HCT116 (cell line): ENCODE measurements around the gene ZNF143. TPM values are rescaled to one million over a fixed set of nuclear protein-coding genes. Genes with fewer than 3 reads are reported as not detected.

ENCODE experiments used
- ATAC-seq: fragments of 200-7000 bp; cut with Tn5 transposase; 2 replicates; pipeline ENCODE4 v1.9.1; 2020; ENCODE audit warnings: mild to moderate bottlenecking, moderate library complexity
- BruUV-seq: library from RNA; stranded (reverse); fragments of 400-500 nt; replicated peaks from 2 replicates; lab custom pipeline; 2021; lab: Mats Ljungman, UMichigan
- CTCF ChIA-PET: fragments of 300-600 bp; sonication (Branson Sonifier 250); formaldehyde crosslinking; loops from one replicate; lab custom pipeline; 2021; ENCODE audit warnings: antibody characterized with exemption; lab: Charles Lee
- POLR2A ChIA-PET: fragments of 300-600, 350-600 bp; sonication (Branson Sonifier 250); formaldehyde crosslinking; loops from one replicate; lab custom pipeline; 2021; ENCODE audit warnings: antibody characterized with exemption; lab: Charles Lee
- RAD21 ChIA-PET, 2 experiments: fragments of 300-600 bp; sonication (Branson Sonifier 250); formaldehyde crosslinking; loops; one replicate each; lab custom pipeline; 2023; ENCODE audit warnings: low total read pairs in 2 of 2; ENCODE audit not compliant: uncharacterized antibody in 2 of 2, unreplicated experiment in 2 of 2, low non-redundant PET in 1 of 2; lab: Charles Lee
- DNase-seq: peaks from one replicate; pipeline ENCODE4 v3.0.0-alpha.2; 2010; ENCODE audit warnings: low read depth, low spot score
- H2AFZ ChIP-seq: fragments of 200-600 bp; shearing (Covaris generic), sonication (generic); 2 replicates; pipeline ENCODE4 v1.6.1; 2017; ENCODE audit warnings: low read depth, mixed run types, mixed read lengths, antibody characterized with exemption, low read length; ENCODE audit not compliant: poor library complexity, severe bottlenecking
- H3K27ac ChIP-seq: 2 replicates; pipeline ENCODE4 v1.5.1; 2012; ENCODE audit warnings: low read depth, low read length
- H3K27me3 ChIP-seq: fragments of 200-600 bp; sonication (generic); 2 replicates; pipeline ENCODE4 v1.6.1; 2016; ENCODE audit warnings: mixed run types, low read length, mixed read lengths; ENCODE audit not compliant: insufficient read depth
- H3K36me3 ChIP-seq, 2 experiments: fragments of 200-500 bp in 1 of 2; fragments of 200-600 bp in 1 of 2; sonication (Bioruptor generic) in 1 of 2; sonication (generic) in 1 of 2; 2 replicates each; pipeline versions ENCODE4 v1.5.1 to v1.6.1; 2014 to 2016; ENCODE audit warnings: low read length in 2 of 2, inconsistent platforms in 1 of 2, mixed read lengths in 1 of 2, mixed run types in 1 of 2; ENCODE audit not compliant: insufficient read depth in 2 of 2, control insufficient read depth in 1 of 2
- H3K4me1 ChIP-seq, 2 experiments: fragments of 200-600 bp in 1 of 2; sonication (generic) in 1 of 2; 2 replicates each; pipeline versions ENCODE4 v1.5.1 to v1.6.1; 2012 to 2017; ENCODE audit warnings: low read length in 2 of 2, inconsistent platforms in 1 of 2, mild to moderate bottlenecking in 1 of 2, mixed read lengths in 1 of 2, mixed run types in 1 of 2, moderate library complexity in 1 of 2; ENCODE audit not compliant: insufficient read depth in 2 of 2, control insufficient read depth in 1 of 2
- H3K4me2 ChIP-seq: fragments of 200-600 bp; sonication (generic); 2 replicates; pipeline ENCODE4 v1.6.1; 2017; ENCODE audit warnings: mixed run types, low read length, mixed read lengths
- H3K4me3 ChIP-seq, 2 experiments: fragments of 200-600 bp in 1 of 2; sonication (generic) in 1 of 2; replicated peaks in 1 of 2; 2 replicates each; pipeline ENCODE4 v1.5.1; 2011 to 2016; ENCODE audit warnings: low read length in 2 of 2, control low read depth in 1 of 2, low read depth in 1 of 2, mild to moderate bottlenecking in 1 of 2, mixed read lengths in 1 of 2, mixed run types in 1 of 2
- H3K79me2 ChIP-seq: fragments of 200-600 bp; sonication (generic); 2 replicates; pipeline ENCODE4 v1.6.1; 2017; ENCODE audit warnings: mild to moderate bottlenecking, mixed run types, low read length, moderate library complexity, mixed read lengths; ENCODE audit not compliant: insufficient read depth
- H3K9ac ChIP-seq: fragments of 200-600 bp; sonication (generic); 2 replicates; pipeline ENCODE4 v1.6.1; 2016; ENCODE audit warnings: low read length, mixed read lengths
- H3K9me2 ChIP-seq: fragments of 200-600 bp; sonication (generic), shearing (Covaris generic); 2 replicates; pipeline ENCODE4 v1.6.1; 2017; ENCODE audit warnings: mixed run types, mild to moderate bottlenecking, moderate library complexity; ENCODE audit not compliant: insufficient read depth
- H3K9me3 ChIP-seq, 2 experiments: fragments of 200-500 bp in 1 of 2; fragments of 200-600 bp in 1 of 2; sonication (Bioruptor generic) in 1 of 2; sonication (generic) in 1 of 2; 2 replicates each; pipeline ENCODE4 v1.6.1; 2014 to 2017; ENCODE audit warnings: low read length in 2 of 2, mixed read lengths in 2 of 2, inconsistent platforms in 1 of 2, low read depth in 1 of 2, mild to moderate bottlenecking in 1 of 2, mixed run types in 1 of 2, moderate library complexity in 1 of 2; ENCODE audit not compliant: control insufficient read depth in 1 of 2, insufficient read depth in 1 of 2
- H4K20me1 ChIP-seq: fragments of 200-600 bp; sonication (generic), shearing (Covaris generic); 2 replicates; pipeline ENCODE4 v1.6.1; 2017; ENCODE audit warnings: mixed run types, mild to moderate bottlenecking, moderate library complexity; ENCODE audit not compliant: insufficient read depth
- CTCF ChIP-seq, 3 experiments: fragments of 200-600 bp in 1 of 3; sonication (generic) in 1 of 3; IDR thresholded peaks in 2 of 3; conservative IDR thresholded peaks in 1 of 3; 2 replicates each; pipeline ENCODE4 v1.5.1; 2012 to 2017; ENCODE audit warnings: low read depth in 2 of 3, low read length in 2 of 3, antibody characterized with exemption in 1 of 3, borderline replicate concordance in 1 of 3, control low read depth in 1 of 3, mild to moderate bottlenecking in 1 of 3, mixed read lengths in 1 of 3, mixed run types in 1 of 3, moderate library complexity in 1 of 3; ENCODE audit not compliant: insufficient read depth in 1 of 3
- FOSL1 ChIP-seq: IDR thresholded peaks from 2 replicates; pipeline ENCODE4 v1.6.1; 2012; ENCODE audit warnings: low read depth
- JUND ChIP-seq: IDR thresholded peaks from 2 replicates; pipeline ENCODE4 v1.6.1; 2012
- RAD21 ChIP-seq: IDR thresholded peaks from 2 replicates; pipeline ENCODE4 v1.6.1; 2012; ENCODE audit warnings: low read depth, mild to moderate bottlenecking
- SP1 ChIP-seq: IDR thresholded peaks from 2 replicates; pipeline ENCODE4 v1.6.1; 2012; ENCODE audit warnings: low read depth
- TCF7L2 ChIP-seq: IDR thresholded peaks from 2 replicates; pipeline ENCODE4 v1.7.0; 2011; ENCODE audit warnings: borderline replicate concordance, inconsistent platforms; ENCODE audit not compliant: insufficient read depth, insufficient read length; ENCODE audit errors: extremely low read depth
- ZFX ChIP-seq: fragments of 450-650 bp; IDR thresholded peaks from 2 replicates; pipeline ENCODE4 v1.6.1; 2017
- ZNF274 ChIP-seq: fragments of 200-500 bp; sonication (Bioruptor generic); IDR thresholded peaks from 2 replicates; pipeline ENCODE4 v1.6.1; 2014; ENCODE audit warnings: mild to moderate bottlenecking, low read depth, low read length, inconsistent platforms
- intact Hi-C: fragments of 100-400 bp; cut with micrococcal nuclease; formaldehyde crosslinking; loops from 2 replicates; pipeline ENCODE4 v1.10.0; 2022
- total RNA-seq: library from RNA; stranded (reverse); gene quantifications from one replicate; pipeline ENCODE4 v1.2.1, GENCODE V29; 2021; ENCODE audit not compliant: unreplicated experiment

The ZNF143 gene
- total RNA-seq, 1 experiment from 2014 or later, result 27.5 TPM

- Histone ChIP-seq H3K4me1 (peaks cover 0 to 5% of the 10 kb centered on the region in 2 experiments; a peak in 1 of 4 replicates), H4K20me1 (no peaks in the 10 kb centered on the region), H3K27ac (no peak overlapping the region), H3K9me2 (no peaks in the 10 kb centered on the region), H3K27me3 (no peaks in the 10 kb centered on the region), H3K4me3 (no peak overlapping the region), H2AFZ (no peak overlapping the region), H3K79me2 (no peaks in the 10 kb centered on the region), H3K9me3 (no peaks in the 10 kb centered on the region), H3K4me2 (no peak overlapping the region), H3K9ac (no peak overlapping the region), H3K36me3 (peaks cover 0 to 9% of the 10 kb centered on the region in 2 experiments; a peak in 2 of 4 replicates)
- TF ChIP-seq ZNF274 (no peak), CTCF (IDR thresholded peaks at IDR 0.05 in 2 of 3, conservative IDR thresholded peaks at IDR 0.05 in 1 of 3; ENCODE audit: borderline replicate concordance in 1 of 3, insufficient read depth in 1 of 3, low read depth in 2 of 3, low read length in 2 of 3) (peak; percentile 83 to 94 (median 88)), SP1 (no peak), JUND (no peak), ZFX (no peak), RAD21 (peak; percentile 96), FOSL1 (no peak), TCF7L2 (no peak)
- intact Hi-C loops, result loop anchor here (1.0 to 5.0 kb wide), 4 partner anchors 229 to 594 kb away; partner anchors contain the start of gene AKIP1
- BruUV-seq, result TSS peak; percentile 33
- CTCF ChIA-PET, result interaction anchor here (0.6 to 3.1 kb wide), 34 partner anchors 9 to 680 kb away, joined by 3 to 46 read pairs (median 4); partner anchors contain the start of genes DENND5A, IPO7, TMEM9B and WEE1
- peak; percentile 94 for ATAC-seq
- RAD21 ChIA-PET, result interaction anchor here (1.0 to 1.5 kb wide), 5 partner anchors 230 to 491 kb away, joined by 3 to 9 read pairs (median 6); no protein-coding TSS in a partner anchor
- peak; percentile 75 for DNase-seq
- POLR2A ChIA-PET, result interaction anchor here (1.0 kb wide), 1 partner anchor 46 kb away, joined by 6 read pairs; the partner anchor contains the start of gene ZNF143
Observed at GRCh38 chr11:9506489-9507276, 45.9 kb downstream of the ZNF143 start.
